Neural progenitor cell (in vitro differentiated cells): ENCODE data around the gene DHRS4L2.
"Not testable (repeated sequence)": the region's sequence is repeated elsewhere in the genome, so short reads cannot be mapped to it uniquely, and the experiment has no call there.

Experiments
- CTCF ChIP-seq: fragments of 200-600 bp; sonication (generic); IDR thresholded peaks from 2 replicates; pipeline ENCODE4 v1.5.1; 2017; ENCODE audit warnings: antibody characterized with exemption, mild to moderate bottlenecking
- EZH2 ChIP-seq: fragments of 200-600 bp; sonication (generic); IDR thresholded peaks from 2 replicates; pipeline ENCODE4 v1.6.1; 2017; ENCODE audit warnings: antibody characterized with exemption, mild to moderate bottlenecking, moderate library complexity
- EZH2phosphoT487 ChIP-seq: fragments of 200-600 bp; sonication (generic); IDR thresholded peaks from 2 replicates; pipeline ENCODE4 v1.6.1; 2017; ENCODE audit warnings: antibody characterized with exemption

- TF ChIP-seq CTCF, EZH2phosphoT487, EZH2: not testable (repeated sequence)
Measured at GRCh38 chr14:23955811-23956210, 32.9 kb upstream of the DHRS4L2 start.
